IPS-NIHi7 (cell line): ENCODE data around the gene SH3BP2.

ENCODE experiments used
- DNase-seq: peaks from one replicate; pipeline ENCODE4 v3.0.0; 2012; ENCODE audit warnings: mixed read lengths; ENCODE audit errors: extremely low spot score

SH3BP2 gene

DNA sequence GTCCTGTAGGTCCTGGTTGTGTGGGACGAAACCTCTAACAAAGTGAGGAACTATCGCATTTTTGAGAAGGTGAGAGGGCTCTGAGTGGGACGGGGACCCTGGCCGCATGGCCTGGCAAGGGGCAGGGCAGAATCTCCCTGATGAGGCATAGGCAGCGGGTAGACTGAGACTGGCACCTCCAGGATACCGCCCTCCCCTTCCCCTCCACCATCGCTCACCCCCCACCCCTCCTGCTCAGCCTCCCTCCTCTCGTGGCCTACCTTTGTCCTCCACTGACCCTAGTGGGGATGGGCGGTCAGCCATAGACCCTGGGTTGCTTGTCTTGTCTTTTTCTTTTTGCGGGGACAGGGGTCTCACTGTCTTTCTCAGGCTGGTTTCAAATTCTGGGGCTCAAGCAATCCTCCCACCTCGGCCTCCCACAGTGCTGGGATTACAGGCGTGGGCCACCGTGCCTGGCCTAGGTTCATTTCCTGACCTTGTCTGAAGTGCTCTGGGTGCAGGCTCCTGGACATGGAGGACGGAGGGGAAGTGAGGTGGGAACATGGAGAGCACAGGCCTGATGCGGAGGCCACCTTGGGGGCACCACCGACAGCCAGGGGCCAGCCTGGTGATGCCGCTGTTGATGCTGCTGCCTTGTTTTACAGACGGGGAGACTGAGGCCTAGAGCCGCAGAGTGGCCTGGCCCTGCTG lies 40.2 kb downstream of the SH3BP2 start:
- DNase-seq = peak; percentile 2

- DNase-seq = no peak
Observed at GRCh38 chr4:2833671-2834000, 40.8 kb downstream of the SH3BP2 start.

DNA sequence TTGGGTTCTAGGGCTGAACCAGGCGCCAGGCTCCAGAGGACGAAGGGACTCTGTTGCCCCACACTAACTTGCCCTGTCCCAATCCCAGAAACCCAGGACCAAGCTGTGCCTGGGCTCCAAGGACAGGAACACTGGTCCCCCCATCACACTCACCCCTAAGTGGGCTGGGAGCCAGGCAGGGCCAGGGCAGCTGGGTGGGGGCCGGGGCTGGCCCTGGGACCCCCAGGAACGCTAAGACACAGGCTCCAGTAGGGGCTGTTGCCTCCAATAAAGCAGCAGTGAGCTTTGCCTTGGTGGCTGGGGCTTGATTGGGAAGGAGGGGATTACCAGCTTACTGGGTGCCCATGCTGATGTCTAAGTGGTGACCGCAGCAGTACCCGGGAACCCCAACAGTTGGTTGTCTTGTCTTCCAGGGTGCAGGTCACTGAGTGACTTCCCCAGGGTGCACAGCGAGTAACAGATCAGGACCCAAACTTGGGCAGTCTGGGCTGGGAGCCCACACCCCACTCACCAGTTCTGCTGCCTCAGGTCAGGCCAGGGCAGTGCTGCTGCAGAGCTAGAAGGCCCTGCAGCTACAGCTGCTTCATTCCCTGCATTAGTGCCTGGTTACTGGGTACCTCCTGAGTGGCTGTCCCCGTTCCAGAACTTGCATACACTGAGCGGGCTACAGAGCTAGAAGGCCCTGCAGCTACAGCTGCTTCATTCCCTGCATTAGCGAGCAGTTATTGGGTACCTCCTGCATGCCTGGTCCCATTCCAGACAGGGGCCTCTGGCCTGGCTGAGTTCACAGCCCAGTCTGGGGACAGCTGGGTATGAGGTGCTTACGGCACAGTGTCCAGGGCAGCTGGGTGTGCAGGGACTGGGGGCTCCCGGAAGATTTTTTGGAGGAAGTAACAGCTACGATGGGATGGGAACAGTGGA lies 41.4 kb downstream of the SH3BP2 start:
- DNase-seq = peak; percentile 4

- DNase-seq = no peak
Observed at GRCh38 chr4:2835978-2836377, 43.1 kb downstream of the SH3BP2 start.

- DNase-seq = no peak
Observed at GRCh38 chr4:2836391-2836859, 43.5 kb downstream of the SH3BP2 start.

GRCh38 chr4:2837110-2837903 lies 44.4 kb downstream of the SH3BP2 start:
- peak; percentile 27 for DNase-seq

GRCh38 chr4:2837904-2838496 lies 45.1 kb downstream of the SH3BP2 start:
- peak; percentile 8 for DNase-seq

DNA sequence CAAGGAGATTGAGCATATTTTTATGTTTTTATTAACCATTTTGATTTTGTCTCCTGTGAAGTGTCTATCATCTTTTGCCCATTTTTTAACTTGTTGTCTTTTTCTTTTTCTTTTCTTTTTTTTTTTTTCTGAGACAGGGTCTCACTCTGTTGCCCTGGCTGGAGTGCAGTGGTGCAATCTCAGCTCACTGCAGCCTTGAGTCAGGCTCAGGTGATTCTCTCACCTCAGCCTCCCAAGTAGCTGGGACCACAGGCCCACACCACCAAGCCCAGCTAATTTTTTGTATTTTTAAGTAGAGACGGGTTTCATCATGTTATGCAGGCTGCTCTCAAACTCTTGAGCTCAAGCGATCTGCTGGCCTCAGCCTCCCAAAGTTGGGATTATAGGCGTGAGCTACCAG lies 46.2 kb downstream of the SH3BP2 start:
- DNase-seq = no peak

DNA sequence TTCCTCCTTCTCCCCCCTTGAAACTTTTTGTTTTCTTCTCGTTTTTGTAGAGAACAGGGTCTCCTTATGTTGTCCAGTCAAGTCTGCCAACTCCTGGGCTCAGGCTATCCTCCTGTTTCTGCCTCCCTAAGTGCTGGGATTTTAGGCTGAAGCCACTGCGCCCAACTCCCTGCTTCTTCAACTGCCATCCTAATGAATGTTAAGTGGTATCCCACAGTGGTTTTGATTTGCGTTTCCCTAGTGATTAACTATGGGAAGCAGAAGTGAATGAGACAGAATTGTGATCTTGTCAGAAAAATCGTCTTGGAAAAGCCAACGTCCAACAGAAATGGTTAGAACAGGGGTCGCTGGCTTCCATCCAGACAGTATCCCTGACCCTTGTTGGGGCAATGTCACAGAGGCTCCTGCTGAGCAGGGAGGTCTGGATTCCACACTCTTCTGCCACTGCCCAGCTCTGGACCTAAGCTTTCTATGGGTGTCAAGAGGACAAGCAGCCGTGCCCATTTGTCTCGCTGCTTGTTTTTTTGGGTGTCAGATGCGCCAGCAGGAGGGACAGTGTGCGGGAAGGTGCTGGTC lies 49.9 kb downstream of the SH3BP2 start:
- DNase-seq = peak; percentile 52

DNA sequence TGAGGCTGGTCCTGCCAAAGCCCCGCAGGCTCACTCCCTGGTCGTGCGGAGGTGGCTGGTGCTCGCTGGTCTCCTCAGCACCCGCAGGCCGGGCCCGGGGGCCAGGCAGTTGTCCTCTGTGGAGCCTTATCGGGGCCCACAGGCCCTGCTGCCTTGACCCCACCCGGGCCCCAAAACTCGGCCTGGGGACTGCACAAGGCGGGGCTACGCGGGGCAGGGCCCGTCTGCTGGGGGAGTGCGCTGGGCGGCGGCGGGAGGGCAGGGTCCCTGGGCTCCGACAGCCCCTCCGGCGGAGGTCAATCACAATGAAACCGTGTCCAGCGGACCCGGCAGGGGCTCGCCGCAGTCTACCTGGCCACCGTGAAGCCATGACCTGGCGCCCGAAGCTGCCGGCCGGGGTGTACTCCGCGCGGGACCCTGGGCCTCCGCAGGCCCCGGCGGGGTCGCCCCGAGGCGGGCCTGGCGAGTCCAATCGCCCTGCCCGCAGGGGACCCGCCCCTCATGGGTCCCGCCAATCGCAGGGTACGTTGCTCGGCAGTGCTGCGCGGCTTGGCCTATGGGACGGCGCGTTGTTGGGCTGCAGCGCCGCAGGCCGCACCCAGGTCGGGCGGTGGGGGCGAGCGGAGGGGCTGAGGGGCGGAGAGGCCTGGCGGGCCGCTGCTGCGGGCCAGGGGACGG lies 50.5 kb downstream of the SH3BP2 start, which contains the start of gene ADD1:
TSS of gene ADD1 (plus strand) at position 582 of the 678 bp plus-strand sequence. CDS start 32,072 bp downstream, outside the sequence.
- DNase-seq = peak; percentile 100

- DNase-seq = peak; percentile 37
Observed at GRCh38 chr4:2843941-2844584, 51.2 kb downstream of the SH3BP2 start.

DNA sequence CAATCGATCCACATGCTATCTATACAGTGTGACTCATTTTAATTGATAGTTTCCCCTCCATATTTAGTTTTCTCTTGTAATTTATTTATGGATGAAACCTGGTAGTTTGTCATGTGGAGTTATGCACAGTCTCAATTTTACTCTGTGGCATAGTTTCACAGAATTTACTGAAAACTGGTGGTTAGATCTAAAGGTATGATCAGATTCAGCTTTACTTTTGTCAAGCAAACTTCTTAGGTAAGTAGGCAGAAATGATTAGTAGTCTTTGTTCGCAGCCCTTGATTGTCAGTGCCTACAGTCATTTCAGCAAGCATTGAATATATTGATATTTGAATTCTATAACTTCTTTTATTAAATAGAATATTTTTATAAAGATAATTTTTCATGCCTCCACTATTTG lies 53.3 kb downstream of the SH3BP2 start:
- DNase-seq = no peak

DNA sequence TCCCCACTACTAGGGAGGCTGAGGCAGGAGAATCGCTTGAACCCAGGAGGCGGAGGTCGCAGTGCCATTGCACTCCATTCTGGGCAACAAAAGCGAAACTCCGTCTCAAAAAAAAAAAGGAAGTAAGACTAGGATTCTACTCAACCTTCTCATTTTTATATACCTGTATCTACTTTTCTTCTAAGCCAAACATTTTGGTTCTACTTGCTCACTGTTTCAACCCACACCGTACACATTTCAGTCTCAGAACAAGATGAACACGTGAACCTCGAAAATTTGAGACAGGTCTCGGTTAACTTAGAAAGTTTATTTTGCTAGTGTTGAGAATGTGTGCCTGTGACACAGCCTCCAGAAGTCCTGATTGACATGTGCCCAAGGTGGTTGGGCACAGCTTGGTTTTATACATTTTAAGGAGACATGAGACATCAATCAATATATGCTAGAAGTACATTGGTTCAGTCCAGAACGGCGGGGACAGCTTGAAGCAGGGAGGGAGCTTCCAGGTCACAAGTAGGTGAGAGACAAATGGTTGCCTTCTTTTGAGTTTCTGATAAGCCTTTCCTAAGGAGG lies 54.5 kb downstream of the SH3BP2 start:
- no peak for DNase-seq

GRCh38 chr4:2848449-2848848 lies 55.6 kb downstream of the SH3BP2 start:
- no peak for DNase-seq

- DNase-seq = no peak
Observed at GRCh38 chr4:2849267-2850152, 56.6 kb downstream of the SH3BP2 start.

DNA sequence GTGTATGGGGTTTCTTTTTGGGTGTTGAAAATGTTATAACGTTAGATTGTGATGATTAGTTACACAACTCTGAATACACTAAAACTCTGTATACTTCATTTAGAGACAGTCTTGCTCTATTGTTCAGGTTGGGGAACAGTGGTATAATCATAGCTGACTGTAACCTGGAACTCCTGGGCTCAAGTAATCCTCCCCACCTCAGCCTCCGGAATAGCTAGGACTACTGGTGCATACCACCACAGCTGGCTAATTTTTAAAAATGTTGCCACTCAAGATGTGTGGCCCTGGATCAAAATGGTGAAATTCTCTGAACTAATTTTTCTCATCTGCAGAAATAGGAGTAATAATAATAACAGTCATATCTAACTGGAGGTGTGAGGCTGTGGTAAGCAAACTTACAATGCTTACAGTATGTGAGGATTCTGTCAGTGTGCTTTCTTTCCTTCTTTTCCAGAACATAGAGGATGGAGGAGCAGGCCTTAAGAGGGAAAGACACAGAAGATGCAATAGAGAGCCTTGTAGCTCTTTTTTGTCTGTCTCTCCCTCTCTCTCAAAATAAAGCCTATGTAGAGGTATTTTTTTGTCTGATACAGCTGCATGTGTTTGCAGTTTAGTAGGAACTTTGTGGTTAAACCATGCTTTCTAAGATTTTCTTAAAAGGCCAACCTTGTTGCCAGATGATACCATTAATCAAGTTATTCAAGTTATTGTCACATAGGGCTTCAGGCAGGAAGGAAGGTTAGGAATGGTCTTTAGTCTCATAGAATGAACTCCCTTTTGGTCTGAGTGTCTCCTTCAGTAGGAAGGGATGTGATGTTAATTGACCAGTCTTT lies 58.3 kb downstream of the SH3BP2 start:
- DNase-seq = no peak

DNA sequence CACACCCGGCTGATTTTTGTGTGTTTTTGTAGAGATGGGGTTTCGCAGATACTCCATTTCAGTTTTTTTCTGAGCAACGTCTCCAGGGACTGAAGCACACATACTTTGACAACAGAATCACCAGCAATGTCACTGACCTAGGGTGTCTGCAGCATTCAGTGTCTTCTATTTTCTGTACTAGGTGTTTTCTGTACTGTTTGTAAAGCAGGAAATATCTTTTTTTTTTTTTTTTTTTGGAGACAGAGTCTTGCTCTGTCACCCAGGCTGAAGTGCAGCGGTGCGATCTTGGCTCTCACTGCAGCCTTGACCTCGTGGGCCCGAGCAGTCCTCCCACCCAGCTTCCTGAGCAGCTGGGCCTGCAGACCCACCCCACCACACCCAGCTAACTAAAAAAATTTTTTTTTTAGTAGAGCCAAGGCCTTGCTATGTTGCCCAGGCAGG lies 59.6 kb downstream of the SH3BP2 start:
- no peak for DNase-seq

GRCh38 chr4:2855584-2855983 lies 62.7 kb downstream of the SH3BP2 start:
- no peak for DNase-seq
